Smooth muscle cell of the brain vasculature (primary cell): Measurements from ENCODE around the gene TPH1.

Source experiments
- DNase-seq: peaks from one replicate; pipeline ENCODE4 v3.0.0-alpha.2; 2012; ENCODE audit warnings: low read depth, low spot score

The TPH1 gene

GRCh38 chr11:18046116-18046777, at the start of gene TPH1:
Gene TPH1 (minus strand): TSS chr11:18046269. CDS start chr11:18040762, 5,507 bp downstream.
- DNase-seq: no peak

GRCh38 chr11:18093959-18094358, 47.9 kb upstream of the TPH1 start:
- DNase-seq: no peak

- DNase-seq: no peak
Measured at GRCh38 chr11:18091731-18092130, 45.7 kb upstream of the TPH1 start.

- no peak for DNase-seq
Measured at GRCh38 chr11:18088966-18089365, 42.9 kb upstream of the TPH1 start.

GRCh38 chr11:18088366-18088765, 42.3 kb upstream of the TPH1 start:
- DNase-seq: no peak

- no peak for DNase-seq
Measured at GRCh38 chr11:18081551-18081950, 35.5 kb upstream of the TPH1 start.

GRCh38 chr11:18080451-18080850, 34.4 kb upstream of the TPH1 start:
- no peak for DNase-seq

GRCh38 chr11:18078909-18079308, 32.8 kb upstream of the TPH1 start:
- no peak for DNase-seq

- DNase-seq: no peak
Measured at GRCh38 chr11:18075444-18075843, 29.4 kb upstream of the TPH1 start.

- no peak for DNase-seq
Measured at GRCh38 chr11:18071098-18071705, 25.1 kb upstream of the TPH1 start.

GRCh38 chr11:18067372-18067771, 21.3 kb upstream of the TPH1 start:
- DNase-seq: no peak

GRCh38 chr11:18066626-18067025, 20.6 kb upstream of the TPH1 start:
- DNase-seq: no peak

- DNase-seq: no peak
Measured at GRCh38 chr11:18065572-18065971, 19.5 kb upstream of the TPH1 start.

- no peak for DNase-seq
Measured at GRCh38 chr11:18064450-18065054, 18.5 kb upstream of the TPH1 start.

GRCh38 chr11:18063862-18064434, 17.9 kb upstream of the TPH1 start:
- DNase-seq: no peak

- no peak for DNase-seq
Measured at GRCh38 chr11:18063125-18063524, 17.1 kb upstream of the TPH1 start.

GRCh38 chr11:18061351-18061750, 15.3 kb upstream of the TPH1 start:
- no peak for DNase-seq

GRCh38 chr11:18056561-18057181, 10.6 kb upstream of the TPH1 start:
- no peak for DNase-seq

- DNase-seq: no peak
Measured at GRCh38 chr11:18054511-18055103, 8.5 kb upstream of the TPH1 start.

- no peak for DNase-seq
Measured at GRCh38 chr11:18050848-18051247, 4.8 kb upstream of the TPH1 start.

GRCh38 chr11:18036456-18036855, 9.6 kb downstream of the TPH1 start:
- no peak for DNase-seq

GRCh38 chr11:18027475-18027874, 18.6 kb downstream of the TPH1 start:
- no peak for DNase-seq
